Prostate gland (tissue), 2 donors: ENCODE results near the gene CRLF1. TPM values are rescaled to one million over a fixed set of nuclear protein-coding genes. Genes with fewer than 3 reads are reported as not detected.

Experiments used
- DNase-seq: peaks from one replicate; pipeline ENCODE4 v3.0.0-alpha.2; 2019; ENCODE audit warnings: low spot score
- H3K27ac ChIP-seq, 2 donors: fragments of 200-600 bp; sonication (generic); 2 replicates each; pipeline ENCODE4 v1.5.1; 2017 to 2019
- H3K27me3 ChIP-seq: fragments of 200-600 bp; sonication (generic); replicated peaks from 2 replicates; pipeline ENCODE4 v1.5.1; 2019; ENCODE audit not compliant: insufficient read depth
- H3K36me3 ChIP-seq, 2 donors: fragments of 200-600 bp; sonication (generic); 1 replicate in 1 of 2; 2 replicates in 1 of 2; pipeline versions ENCODE4 v1.5.1 to v1.8.1; 2017 to 2019
- H3K4me1 ChIP-seq: fragments of 200-600 bp; sonication (generic); replicated peaks from 2 replicates; pipeline ENCODE4 v1.5.1; 2019
- H3K4me3 ChIP-seq, 2 donors: fragments of 200-600 bp; sonication (generic); 2 replicates each; pipeline ENCODE4 v1.5.1; 2017 to 2019
- H3K9me3 ChIP-seq: fragments of 200-600 bp; sonication (generic); 2 replicates; pipeline ENCODE4 v1.5.1; 2017
- CTCF ChIP-seq, 4 experiments: fragments of 200-600 bp in 2 of 4; fragments of 450-650 bp in 2 of 4; sonication (generic) in 2 of 4; IDR thresholded peaks; 1 replicate in 3 of 4; 2 replicates in 1 of 4; pipeline ENCODE4 v1.5.1; 2016 to 2019; ENCODE audit warnings: antibody characterized with exemption in 4 of 4, mild to moderate bottlenecking in 2 of 4, moderate library complexity in 2 of 4
- POLR2A ChIP-seq: fragments of 450-650 bp; IDR thresholded peaks from one replicate; pipeline ENCODE4 v1.6.1; 2016; ENCODE audit warnings: antibody characterized with exemption, mild to moderate bottlenecking
- POLR2AphosphoS5 ChIP-seq: sonication (generic); formaldehyde crosslinking; IDR thresholded peaks from one replicate; pipeline ENCODE4 v1.6.1; 2017; ENCODE audit warnings: antibody characterized with exemption
- WGBS: methylation state at CpG from one replicate; pipeline ENCODE4 v1.1.5; 2018; 5-methylcytosine and 5-hydroxymethylcytosine counted together
- intact Hi-C: fragments of 100-400 bp; cut with DNase I; formaldehyde crosslinking; loops from one replicate; pipeline ENCODE4 v1.14.2; 2022
- total RNA-seq, 2 donors: library from RNA; depleted of rRNA; stranded (reverse); fragments of >200 nt; gene quantifications; one replicate each; pipeline ENCODE4 v1.1.0, GENCODE V29; 2016

The CRLF1 gene
- total RNA-seq, 2 donors from 2014 or later = 2.6 to 12.6 TPM

- H3K27ac ChIP-seq = peak overlapping the region; percentile 78 to 79
- H3K36me3 ChIP-seq = peaks cover 0 to 3% of the 10 kb centered on the region in 2 donors
- WGBS = 16% methylated on average over 42 of the region's 52 CpGs
- intact Hi-C loops = loop anchor here (2.0 kb wide), 1 partner anchor 139 kb away; no protein-coding TSS in a partner anchor
- no peaks in the 10 kb centered on the region for H3K9me3 ChIP-seq
- peak; percentile 39 for DNase-seq
- H3K4me3 ChIP-seq = peak overlapping the region; percentile 66 to 84
- TF ChIP-seq CTCF (IDR thresholded peaks at IDR 0.05) (peak in 2 of 4 experiments; percentile 45 to 48), POLR2AphosphoS5 (no peak)
- peaks cover 7% of the 10 kb centered on the region for H3K4me1 ChIP-seq
- no peaks in the 10 kb centered on the region for H3K27me3 ChIP-seq
These were observed 17.0 kb downstream of the CRLF1 start for GRCh38 chr19:18589380-18590272.

GRCh38 chr19:18588611-18589379, 17.8 kb downstream of the CRLF1 start, which contains the start of gene REX1BD:
Gene REX1BD (plus strand): TSS chr19:18588798. CDS start chr19:18588802, 4 bp downstream.
- no peaks in the 10 kb centered on the region for H3K9me3 ChIP-seq
- peaks cover 0 to 3% of the 10 kb centered on the region in 2 donors for H3K36me3 ChIP-seq
- H3K4me1 ChIP-seq = peaks cover 5% of the 10 kb centered on the region
- H3K27ac ChIP-seq = peak within 1 kb of the TSS; percentile 78 to 79
- WGBS = under 1% methylated on average over 50 of the region's 72 CpGs
- no peaks in the 10 kb centered on the region for H3K27me3 ChIP-seq
- H3K4me3 ChIP-seq = peak within 1 kb of the TSS; percentile 66 to 84
- DNase-seq = peak; percentile 58
- intact Hi-C loops = loop anchor here (2.0 kb wide), 1 partner anchor 138 kb away; no protein-coding TSS in a partner anchor
- TF ChIP-seq POLR2AphosphoS5 = peak; percentile 29
- TF ChIP-seq CTCF (IDR thresholded peaks at IDR 0.05) = peak; percentile 53 to 87 (median 82)
- TF ChIP-seq POLR2A = peak; percentile 31

GRCh38 chr19:18587962-18588610, 18.5 kb downstream of the CRLF1 start:
- peaks cover 0 to 3% of the 10 kb centered on the region in 2 donors for H3K36me3 ChIP-seq
- WGBS = 33% methylated on average over 16 of the region's 16 CpGs
- H3K4me3 ChIP-seq = peak overlapping the region; percentile 66 to 84
- no peaks in the 10 kb centered on the region for H3K27me3 ChIP-seq
- no peak for DNase-seq
- peaks cover 5% of the 10 kb centered on the region for H3K4me1 ChIP-seq
- peak overlapping the region; percentile 78 to 79 for H3K27ac ChIP-seq
- no peak for TF ChIP-seq POLR2AphosphoS5
- no peak for TF ChIP-seq CTCF (IDR thresholded peaks at IDR 0.05)
- TF ChIP-seq POLR2A = no peak
- intact Hi-C loops = loop anchor here (2.0 kb wide), 1 partner anchor 137 kb away; no protein-coding TSS in a partner anchor
- no peaks in the 10 kb centered on the region for H3K9me3 ChIP-seq

- intact Hi-C loops = no loop called here
- Histone ChIP-seq H3K9me3 (no peaks in the 10 kb centered on the region), H3K27ac (no peak overlapping the region), H3K4me3 (no peak overlapping the region), H3K4me1 (peaks cover 5% of the 10 kb centered on the region), H3K36me3 (peaks cover 0 to 3% of the 10 kb centered on the region in 2 donors), H3K27me3 (no peaks in the 10 kb centered on the region)
- TF ChIP-seq CTCF (IDR thresholded peaks at IDR 0.05) (no peak), POLR2A (no peak), POLR2AphosphoS5 (no peak)
- no peak for DNase-seq
- whole genome bisulfite sequencing = 90% methylated on average over 12 of the region's 12 CpGs
These were observed 19.0 kb downstream of the CRLF1 start for GRCh38 chr19:18587561-18587960.
